Measurements from ENCODE around the gene AMPD2.

DNA sequence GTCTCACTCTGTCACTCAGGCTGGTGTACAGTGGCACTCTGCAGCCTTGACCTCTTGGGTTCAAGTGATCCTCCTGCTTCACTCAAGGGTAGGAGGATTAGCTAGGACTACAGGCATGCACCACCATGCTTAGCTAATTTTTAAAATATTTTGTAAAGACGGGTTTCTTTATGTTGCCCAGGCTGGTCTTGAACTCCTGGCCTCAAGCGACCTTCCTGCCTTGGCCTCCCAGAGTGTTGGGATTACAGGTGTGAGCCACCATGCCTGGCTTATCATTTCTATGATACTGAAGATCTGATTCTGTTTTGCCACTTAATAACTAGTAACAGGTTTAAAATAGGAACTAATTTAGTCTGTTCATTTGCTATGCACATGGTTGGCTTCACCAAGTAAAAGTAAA lies 37.6 kb upstream of the AMPD2 start:
- TF ChIP-seq POLR2A (IDR thresholded peaks at IDR 0.05; ENCODE audit: low read depth, low read length) (no peak), POLR2AphosphoS5 (IDR thresholded peaks at IDR 0.05; ENCODE audit: low read depth, low read length) (no peak), TAF1 (IDR thresholded peaks at IDR 0.05; ENCODE audit: borderline replicate concordance, low read depth, low read length) (no peak)
